GM18858 (cell line): ENCODE results near the gene THSD4.

Experiments used
- ATAC-seq: cut with Tn5 transposase; IDR thresholded peaks from one replicate; pipeline ENCODE4 v1.9.1; 2021; ENCODE audit not compliant: unreplicated experiment

THSD4 gene

GRCh38 chr15:71471347-71471746 lies 356.1 kb downstream of the THSD4 start:
- no peak for ATAC-seq

GRCh38 chr15:71472566-71472965 lies 357.3 kb downstream of the THSD4 start:
- ATAC-seq: no peak

GRCh38 chr15:71473751-71474150 lies 358.5 kb downstream of the THSD4 start:
- no peak for ATAC-seq

- no peak for ATAC-seq
Observed at GRCh38 chr15:71476823-71477222, 361.6 kb downstream of the THSD4 start.

- no peak for ATAC-seq
Observed at GRCh38 chr15:71480556-71480955, 365.3 kb downstream of the THSD4 start.

- ATAC-seq: no peak
Observed at GRCh38 chr15:71484080-71484479, 368.8 kb downstream of the THSD4 start.

GRCh38 chr15:71485094-71485693 lies 369.9 kb downstream of the THSD4 start:
- ATAC-seq: no peak

- ATAC-seq: no peak
Observed at GRCh38 chr15:71489570-71489969, 374.3 kb downstream of the THSD4 start.

GRCh38 chr15:71493526-71493925 lies 378.3 kb downstream of the THSD4 start:
- no peak for ATAC-seq

GRCh38 chr15:71494563-71495397 lies 379.5 kb downstream of the THSD4 start:
- ATAC-seq: no peak

GRCh38 chr15:71495398-71495780 lies 380.1 kb downstream of the THSD4 start:
- ATAC-seq: no peak

- ATAC-seq: no peak
Observed at GRCh38 chr15:71496336-71496955, 381.2 kb downstream of the THSD4 start.

GRCh38 chr15:71501344-71502076 lies 386.2 kb downstream of the THSD4 start:
- ATAC-seq: no peak

- no peak for ATAC-seq
Observed at GRCh38 chr15:71502077-71502432, 386.8 kb downstream of the THSD4 start.

- no peak for ATAC-seq
Observed at GRCh38 chr15:71505962-71506361, 390.7 kb downstream of the THSD4 start.

- no peak for ATAC-seq
Observed at GRCh38 chr15:71506946-71507345, 391.7 kb downstream of the THSD4 start.

GRCh38 chr15:71508081-71508682 lies 392.9 kb downstream of the THSD4 start:
- ATAC-seq: no peak

- no peak for ATAC-seq
Observed at GRCh38 chr15:71509139-71509538, 393.9 kb downstream of the THSD4 start.

- ATAC-seq: no peak
Observed at GRCh38 chr15:71510763-71511162, 395.5 kb downstream of the THSD4 start.

GRCh38 chr15:71511796-71512681 lies 396.8 kb downstream of the THSD4 start:
- ATAC-seq: no peak
